ENCODE data around the gene MME. TPM values are rescaled to one million over a fixed set of nuclear protein-coding genes. Genes with fewer than 3 reads are reported as not detected.

Gene MME
- total and polyA plus RNA-seq, 3 experiments from 2014 or later: 0.04 to 1.4 TPM; not detected in 1

DNA sequence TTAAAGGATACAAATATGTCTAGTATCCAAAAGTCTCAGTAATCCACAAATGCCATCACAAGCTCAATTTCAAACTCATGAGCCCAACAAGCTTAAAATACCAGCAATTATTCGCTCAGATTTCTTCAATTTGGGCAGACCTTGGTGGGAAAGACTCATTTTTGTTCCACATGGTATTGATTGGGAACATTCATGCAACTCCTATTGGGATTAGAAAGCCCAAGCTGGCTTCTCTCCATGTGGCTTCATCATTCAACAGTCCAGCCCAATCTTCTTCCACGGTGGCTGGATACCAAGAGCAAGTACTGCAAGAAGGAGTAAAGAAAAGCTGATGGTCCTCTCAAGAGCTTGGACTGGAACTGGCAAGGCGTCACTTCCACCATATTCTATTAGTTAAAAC, 147.0 kb downstream of the MME start:
- Histone ChIP-seq H3K4me1 (ENCODE audit: insufficient read depth, low read length) (no peaks in the 10 kb centered on the region), H3K9me3 (ENCODE audit: low read length) (no peaks in the 10 kb centered on the region), H3K4me3 (ENCODE audit: low read length) (no peak overlapping the region), H3K36me3 (ENCODE audit: insufficient read depth, low read length) (no peaks in the 10 kb centered on the region), H3K27ac (ENCODE audit: low read depth, low read length) (no peak overlapping the region), H3K27me3 (ENCODE audit: insufficient read depth, low read length, poor library complexity, severe bottlenecking) (no peaks in the 10 kb centered on the region)
- Mint-ChIP-seq H3K27me3 (peaks cover 0 to 2% of the 10 kb centered on the region in 2 donors), H3K27ac (no peak overlapping the region), H3K4me1 (no peaks in the 10 kb centered on the region), H3K36me3 (no peaks in the 10 kb centered on the region), H3K4me3 (no peak overlapping the region), H3K9me3 (peaks cover 0 to 4% (median 2%) of the 10 kb centered on the region in 5 donors)
- DNase-seq: no peak
- CTCF ChIA-PET: no interaction called here
- POLR2A ChIA-PET: no interaction called here

DNA sequence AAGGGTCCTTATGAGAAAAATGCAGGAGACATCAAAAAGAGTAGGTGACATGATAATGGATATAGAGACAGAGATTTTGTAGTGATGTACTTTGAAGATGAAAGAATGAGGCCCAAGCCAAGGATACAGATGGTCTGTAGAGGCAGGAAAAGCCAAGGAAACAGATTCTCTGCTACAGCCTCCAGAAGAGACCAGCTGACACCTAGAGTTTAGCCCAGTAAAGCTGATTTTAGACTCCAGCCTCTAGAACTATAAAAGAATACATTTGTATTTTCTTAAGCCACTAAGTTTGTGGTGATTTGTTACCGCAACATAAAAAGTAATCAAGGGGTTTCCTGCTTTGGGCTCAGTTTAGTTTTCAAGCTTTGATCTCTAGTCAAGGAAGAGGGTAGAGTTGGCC, 148.6 kb downstream of the MME start:
- Mint-ChIP-seq H3K27ac (no peak overlapping the region), H3K9me3 (peaks cover 0 to 4% (median 0%) of the 10 kb centered on the region in 5 donors), H3K36me3 (no peaks in the 10 kb centered on the region), H3K27me3 (peaks cover 0 to 2% of the 10 kb centered on the region in 2 donors), H3K4me3 (no peak overlapping the region), H3K4me1 (no peaks in the 10 kb centered on the region)
- Histone ChIP-seq H3K9me3 (ENCODE audit: low read length) (no peaks in the 10 kb centered on the region), H3K4me1 (ENCODE audit: insufficient read depth, low read length) (no peaks in the 10 kb centered on the region), H3K36me3 (ENCODE audit: insufficient read depth, low read length) (no peaks in the 10 kb centered on the region), H3K27me3 (ENCODE audit: insufficient read depth, low read length, poor library complexity, severe bottlenecking) (no peaks in the 10 kb centered on the region), H3K4me3 (ENCODE audit: low read length) (no peak overlapping the region), H3K27ac (ENCODE audit: low read depth, low read length) (no peak overlapping the region)
- ChIA-PET POLR2A (no interaction called here), CTCF (no interaction called here)
- no peak for DNase-seq

DNA sequence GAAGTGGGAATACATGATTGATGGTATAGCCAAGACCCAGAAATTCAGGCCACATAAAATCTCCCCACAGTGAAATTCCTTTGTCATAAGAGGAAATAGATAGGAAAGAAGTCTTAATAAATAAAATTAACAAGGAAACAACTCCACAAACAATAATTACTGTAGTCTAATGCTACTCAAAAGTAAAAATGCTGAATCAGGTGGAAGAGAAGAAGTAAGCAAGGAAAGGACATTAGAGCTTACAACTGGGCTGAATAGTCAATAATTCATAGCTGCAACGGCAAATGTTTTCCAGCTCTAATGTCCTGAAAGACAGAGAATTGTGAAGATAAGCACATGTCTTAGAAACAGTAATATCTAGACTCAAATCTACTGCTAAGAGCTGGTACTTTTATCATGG, 149.0 kb downstream of the MME start:
- Histone ChIP-seq H3K4me3 (ENCODE audit: low read length) (no peak overlapping the region), H3K4me1 (ENCODE audit: insufficient read depth, low read length) (no peaks in the 10 kb centered on the region), H3K27ac (ENCODE audit: low read depth, low read length) (no peak overlapping the region), H3K27me3 (ENCODE audit: insufficient read depth, low read length, poor library complexity, severe bottlenecking) (no peaks in the 10 kb centered on the region), H3K9me3 (ENCODE audit: low read length) (no peaks in the 10 kb centered on the region), H3K36me3 (ENCODE audit: insufficient read depth, low read length) (no peaks in the 10 kb centered on the region)
- DNase-seq: no peak
- Mint-ChIP-seq H3K9me3 (peaks cover 0 to 4% (median 0%) of the 10 kb centered on the region in 5 donors), H3K4me1 (no peaks in the 10 kb centered on the region), H3K36me3 (no peaks in the 10 kb centered on the region), H3K4me3 (no peak overlapping the region), H3K27me3 (peaks cover 0 to 2% of the 10 kb centered on the region in 2 donors), H3K27ac (no peak overlapping the region)
- POLR2A ChIA-PET: no interaction called here
- CTCF ChIA-PET: no interaction called here

- Mint-ChIP-seq H3K27ac (no peak overlapping the region), H3K36me3 (no peaks in the 10 kb centered on the region), H3K9me3 (peaks cover 0 to 4% (median 0%) of the 10 kb centered on the region in 5 donors), H3K27me3 (no peaks in the 10 kb centered on the region), H3K4me1 (no peaks in the 10 kb centered on the region), H3K4me3 (no peak overlapping the region)
- H3K27ac ChIP-seq (ENCODE audit: low read depth, low read length): no peak overlapping the region
- H3K27me3 ChIP-seq (ENCODE audit: insufficient read depth, low read length, poor library complexity, severe bottlenecking): no peaks in the 10 kb centered on the region
- DNase-seq: no peak
- H3K4me3 ChIP-seq (ENCODE audit: low read length): no peak overlapping the region
- H3K36me3 ChIP-seq (ENCODE audit: insufficient read depth, low read length): no peaks in the 10 kb centered on the region
- ChIA-PET CTCF (no interaction called here), POLR2A (no interaction called here)
- H3K9me3 ChIP-seq (ENCODE audit: low read length): no peaks in the 10 kb centered on the region
- H3K4me1 ChIP-seq (ENCODE audit: insufficient read depth, low read length): no peaks in the 10 kb centered on the region
Measured at GRCh38 chr3:155230382-155230781, 150.3 kb downstream of the MME start.

DNA sequence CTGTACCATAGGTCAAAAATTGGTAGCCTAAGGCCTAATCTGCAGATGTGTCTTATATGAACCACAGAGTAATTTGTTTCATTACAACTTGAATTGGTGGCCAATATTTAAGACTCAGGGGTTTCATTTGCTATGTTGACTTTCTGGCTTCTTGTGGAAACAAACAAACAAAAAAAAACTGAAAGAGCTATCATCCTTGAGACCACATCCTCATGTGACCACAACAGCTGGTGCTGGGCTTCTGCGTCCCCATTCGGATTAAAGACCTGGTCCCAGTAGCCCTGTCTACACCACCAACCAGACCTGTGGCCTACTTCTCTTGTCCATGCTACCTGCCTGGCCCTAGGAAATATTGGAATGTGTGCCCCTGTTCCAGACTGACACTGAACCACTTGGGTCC, 151.7 kb downstream of the MME start:
- no peaks in the 10 kb centered on the region for H3K9me3 ChIP-seq (ENCODE audit: low read length)
- no peaks in the 10 kb centered on the region for H3K27me3 ChIP-seq (ENCODE audit: insufficient read depth, low read length, poor library complexity, severe bottlenecking)
- no peaks in the 10 kb centered on the region for H3K36me3 Mint-ChIP-seq
- H3K4me3 ChIP-seq (ENCODE audit: low read length): no peak overlapping the region
- ChIA-PET POLR2A (no interaction called here), CTCF (no interaction called here)
- no peak overlapping the region for H3K27ac Mint-ChIP-seq
- no peaks in the 10 kb centered on the region for H3K4me1 Mint-ChIP-seq
- no peak for DNase-seq
- H3K27ac ChIP-seq (ENCODE audit: low read depth, low read length): no peak overlapping the region
- no peaks in the 10 kb centered on the region for H3K4me1 ChIP-seq (ENCODE audit: insufficient read depth, low read length)
- H3K36me3 ChIP-seq (ENCODE audit: insufficient read depth, low read length): no peaks in the 10 kb centered on the region
- H3K9me3 Mint-ChIP-seq: peaks cover 0 to 2% (median 0%) of the 10 kb centered on the region in 5 donors
- no peaks in the 10 kb centered on the region for H3K27me3 Mint-ChIP-seq
- H3K4me3 Mint-ChIP-seq: no peak overlapping the region

DNA sequence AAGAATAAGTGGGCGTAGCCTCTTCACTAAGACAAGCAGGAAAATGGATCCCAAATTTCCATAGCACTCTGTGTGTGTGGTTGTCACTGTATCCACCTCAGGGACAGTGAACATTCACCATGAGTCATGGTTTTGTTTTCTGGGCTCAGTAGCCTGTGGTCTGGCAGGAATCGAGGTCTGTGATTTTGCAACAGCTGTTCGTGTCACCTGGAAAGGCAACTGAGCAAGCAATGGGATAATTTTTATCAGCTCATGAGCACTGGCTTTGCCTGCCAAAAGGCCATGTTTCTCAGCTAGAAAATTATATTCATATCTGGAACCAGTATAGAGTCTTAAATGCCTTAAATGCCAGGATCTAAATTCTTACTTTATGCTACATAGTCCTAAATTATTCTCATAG, 152.5 kb downstream of the MME start:
- peaks cover 0 to under 1% (median 0%) of the 10 kb centered on the region in 5 donors for H3K9me3 Mint-ChIP-seq
- no peak overlapping the region for H3K27ac Mint-ChIP-seq
- H3K27ac ChIP-seq (ENCODE audit: low read depth, low read length): no peak overlapping the region
- no peak for DNase-seq
- no peak overlapping the region for H3K4me3 ChIP-seq (ENCODE audit: low read length)
- ChIA-PET POLR2A (no interaction called here), CTCF (no interaction called here)
- H3K36me3 ChIP-seq (ENCODE audit: insufficient read depth, low read length): no peaks in the 10 kb centered on the region
- H3K9me3 ChIP-seq (ENCODE audit: low read length): no peaks in the 10 kb centered on the region
- H3K27me3 ChIP-seq (ENCODE audit: insufficient read depth, low read length, poor library complexity, severe bottlenecking): no peaks in the 10 kb centered on the region
- no peak overlapping the region for H3K4me3 Mint-ChIP-seq
- no peaks in the 10 kb centered on the region for H3K4me1 ChIP-seq (ENCODE audit: insufficient read depth, low read length)
- H3K27me3 Mint-ChIP-seq: no peaks in the 10 kb centered on the region
- H3K36me3 Mint-ChIP-seq: no peaks in the 10 kb centered on the region
- H3K4me1 Mint-ChIP-seq: no peaks in the 10 kb centered on the region

DNA sequence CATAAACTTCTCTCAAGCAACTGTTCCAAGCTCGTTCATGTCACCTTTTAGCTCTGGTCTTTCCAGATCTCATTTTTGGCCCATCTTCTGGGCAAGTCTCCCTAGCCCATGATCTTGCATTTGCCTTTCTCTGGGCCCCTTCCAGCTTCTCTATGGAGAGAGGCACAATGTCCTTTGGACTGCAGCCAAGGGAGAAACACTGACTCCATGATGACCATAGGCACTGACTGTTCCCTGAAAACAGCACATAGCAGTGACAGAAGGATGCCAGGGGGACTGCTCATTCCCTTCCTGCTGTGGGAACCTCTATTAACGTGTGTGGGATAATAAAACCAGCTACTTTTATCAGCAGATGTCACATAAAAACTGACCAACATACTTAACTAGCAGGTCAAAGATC, 153.1 kb downstream of the MME start:
- Mint-ChIP-seq H3K4me3 (no peak overlapping the region), H3K27me3 (no peaks in the 10 kb centered on the region), H3K4me1 (no peaks in the 10 kb centered on the region), H3K27ac (no peak overlapping the region), H3K9me3 (no peaks in the 10 kb centered on the region), H3K36me3 (no peaks in the 10 kb centered on the region)
- POLR2A ChIA-PET: no interaction called here
- CTCF ChIA-PET: no interaction called here
- H3K27me3 ChIP-seq (ENCODE audit: insufficient read depth, low read length, poor library complexity, severe bottlenecking): no peaks in the 10 kb centered on the region
- no peak overlapping the region for H3K4me3 ChIP-seq (ENCODE audit: low read length)
- no peaks in the 10 kb centered on the region for H3K4me1 ChIP-seq (ENCODE audit: insufficient read depth, low read length)
- DNase-seq: no peak
- no peak overlapping the region for H3K27ac ChIP-seq (ENCODE audit: low read depth, low read length)
- H3K9me3 ChIP-seq (ENCODE audit: low read length): no peaks in the 10 kb centered on the region
- no peaks in the 10 kb centered on the region for H3K36me3 ChIP-seq (ENCODE audit: insufficient read depth, low read length)

Other genes with a start within 250 kb of the MME start
- not detected for gene STRIT1, start 213.4 kb downstream of the MME start, total RNA-seq
- not detected for gene STRIT1, start 213.4 kb downstream of the MME start, polyA plus RNA-seq